GM03348 (cell line): ENCODE results near the gene CTSZ.
"Not testable (repeated sequence)": the region's sequence is repeated elsewhere in the genome, so short reads cannot be mapped to it uniquely, and the experiment has no call there.

Experiments
- DNase-seq: peaks from one replicate; pipeline ENCODE4 v3.0.0; 2012; ENCODE audit warnings: low spot score

The CTSZ gene

DNA sequence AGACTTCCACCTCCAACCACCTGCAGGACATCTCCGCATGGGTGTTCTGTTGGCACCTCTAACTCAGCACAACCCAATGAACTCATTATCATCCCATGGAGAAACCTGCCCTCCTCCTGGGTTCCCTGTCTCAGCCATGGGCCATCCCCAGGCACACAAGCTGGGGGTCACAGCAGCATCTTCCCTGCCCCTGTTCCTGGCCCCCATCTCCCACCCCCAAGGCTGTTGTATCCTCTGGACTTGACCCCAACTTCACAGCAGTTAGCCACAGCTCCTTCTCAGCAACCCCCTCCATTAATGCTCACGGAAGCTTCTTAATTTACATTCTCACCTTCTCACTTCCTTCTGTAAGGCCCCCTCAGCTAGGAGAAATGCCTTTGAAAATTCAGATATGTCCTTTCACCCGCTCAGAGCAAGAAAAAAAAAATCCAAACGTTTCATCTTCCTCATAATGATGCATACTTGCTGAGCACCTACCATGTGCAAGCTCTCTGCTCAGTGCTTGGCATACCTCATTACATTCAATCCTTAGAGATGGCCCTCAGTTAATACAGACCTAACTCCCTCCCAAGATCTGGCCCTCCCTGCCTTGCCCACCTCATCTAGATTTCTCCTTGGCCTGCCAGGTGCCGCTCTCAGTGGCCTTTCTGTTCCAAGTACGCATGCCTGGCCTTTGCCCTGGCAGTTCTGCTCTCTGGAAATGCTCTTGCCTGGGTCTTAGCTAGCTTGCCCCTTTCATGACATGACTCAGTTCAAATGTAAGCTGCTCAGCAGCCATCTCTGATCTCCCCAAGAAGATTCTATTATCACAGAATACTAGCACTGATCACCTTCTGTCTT is 28.5 kb downstream of the CTSZ start:
- no peak for DNase-seq

DNA sequence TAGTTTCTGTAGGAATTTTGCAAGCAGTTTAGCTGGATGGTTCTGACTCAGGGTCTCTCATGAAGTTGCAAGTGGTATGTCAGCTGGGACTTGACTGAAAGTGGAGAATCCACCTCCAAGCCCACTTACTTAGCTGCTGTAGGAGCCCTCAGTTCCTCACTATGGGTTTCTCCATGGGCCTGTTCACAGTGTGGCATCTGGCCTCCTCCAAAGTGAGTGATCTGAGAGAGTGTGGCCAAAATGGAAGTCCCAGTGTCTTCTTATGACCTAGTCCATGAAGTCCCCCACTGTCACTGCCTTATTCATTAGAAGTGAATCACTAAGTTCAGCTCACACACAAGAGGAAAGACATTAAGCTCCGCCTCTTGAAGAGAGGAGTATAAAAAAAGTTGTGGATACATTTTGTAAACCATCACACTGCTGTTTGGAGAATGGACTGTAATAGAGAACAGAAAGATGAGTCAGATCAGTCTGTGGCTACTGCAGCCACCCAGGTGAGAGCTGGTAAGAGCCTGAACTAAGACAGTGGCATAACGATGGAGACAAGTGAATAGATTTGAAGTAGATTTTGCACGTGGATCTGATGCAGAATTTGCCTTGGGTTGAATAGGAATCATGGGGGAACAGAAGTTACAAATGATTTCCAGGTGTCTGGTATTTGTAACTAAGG is 30.9 kb downstream of the CTSZ start:
- DNase-seq = no peak

DNA sequence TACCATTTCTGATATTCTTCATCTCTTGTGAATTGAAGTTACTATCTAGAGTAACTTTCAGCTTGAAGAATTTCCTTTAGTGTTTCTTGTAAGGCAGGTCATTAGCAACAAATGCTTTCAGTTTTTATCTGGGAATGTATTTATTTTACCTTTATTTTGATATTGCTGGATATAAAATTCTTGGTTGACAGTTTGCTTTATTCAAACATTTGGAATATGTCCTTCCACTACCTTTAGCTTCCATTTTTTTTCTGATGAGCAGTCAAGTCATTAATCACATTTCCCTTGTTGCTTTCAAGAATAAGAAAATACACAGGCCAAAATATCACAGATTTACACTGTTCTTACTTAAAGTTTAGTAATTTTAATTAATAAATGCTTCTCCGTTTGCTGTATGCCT is 31.7 kb downstream of the CTSZ start:
- DNase-seq = no peak

DNA sequence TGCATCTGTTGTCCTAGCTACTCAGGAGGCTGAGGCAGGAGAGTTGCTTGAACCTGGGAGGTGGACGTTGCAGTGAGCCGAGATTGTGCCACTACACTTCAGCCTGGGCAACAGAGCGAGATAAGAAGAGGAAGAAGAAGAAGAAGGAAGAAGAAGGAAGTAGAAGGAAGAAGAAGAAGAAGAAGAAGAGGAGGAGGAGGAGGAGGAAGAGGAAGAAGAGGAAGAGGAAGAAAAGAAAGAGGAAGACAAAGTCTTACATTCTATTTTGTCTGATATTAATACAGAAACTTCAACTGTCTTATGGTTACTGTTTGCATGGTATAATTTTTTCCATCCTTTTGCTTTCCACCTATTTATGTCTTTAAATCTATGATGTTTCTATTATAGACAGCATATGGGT is 33.2 kb downstream of the CTSZ start:
- no peak for DNase-seq

DNA sequence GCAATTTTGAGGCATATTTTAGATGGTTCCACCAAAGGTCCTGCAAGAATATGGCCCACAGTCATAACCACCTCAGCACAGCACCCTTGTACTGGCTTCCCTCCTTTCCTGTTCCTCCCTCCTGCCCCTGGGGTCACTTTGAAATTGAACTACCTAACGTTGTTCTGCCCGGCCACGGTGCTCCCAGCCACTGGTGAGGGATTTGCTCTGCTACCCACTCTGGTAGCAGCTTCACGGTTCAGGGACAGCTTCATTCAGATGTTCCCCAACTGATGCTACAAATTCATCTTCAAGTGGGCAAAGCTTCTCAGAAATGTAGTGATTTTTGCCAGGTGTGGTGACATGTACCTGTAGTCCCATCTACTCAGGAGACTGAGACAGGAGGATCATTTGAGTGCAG is 33.9 kb downstream of the CTSZ start:
- DNase-seq = no peak

DNA sequence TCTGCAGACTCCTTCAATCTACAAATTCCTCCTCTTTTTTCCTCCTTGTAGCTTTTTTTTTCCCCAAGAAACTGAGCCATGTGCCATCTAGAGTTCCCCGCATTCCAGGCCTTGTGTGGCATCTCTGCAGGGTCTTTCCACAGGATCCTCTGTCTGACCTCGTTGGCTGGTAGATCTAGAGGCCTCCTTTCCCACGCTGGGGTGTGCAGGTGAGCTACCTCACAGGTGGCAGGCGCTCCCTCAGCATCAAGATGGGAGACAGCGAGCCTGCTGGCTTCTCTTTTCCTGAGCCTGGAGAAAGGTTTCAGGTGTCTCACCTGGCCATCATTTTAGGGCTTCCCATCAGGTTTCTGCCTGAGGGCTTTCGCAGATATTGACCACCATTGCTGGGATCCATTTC is 35.6 kb downstream of the CTSZ start:
- no peak for DNase-seq

DNA sequence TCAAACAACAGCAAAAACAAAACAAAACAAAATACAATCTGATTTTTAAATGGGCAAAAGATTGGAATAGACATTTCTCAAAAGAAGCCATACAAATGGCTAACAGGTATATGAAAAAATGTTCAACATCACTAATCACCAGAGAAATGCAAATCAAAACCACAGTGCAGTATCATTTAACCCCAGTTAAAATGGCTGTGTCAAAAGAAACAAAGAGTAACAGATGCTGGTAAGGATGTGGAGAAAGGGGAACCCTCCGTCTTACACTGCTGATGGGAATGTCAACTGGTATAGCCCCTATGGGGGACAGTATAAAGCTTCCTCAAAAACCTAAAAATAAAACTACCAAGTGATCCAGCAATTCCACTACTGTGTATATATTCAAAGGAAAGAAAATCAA is 36.9 kb downstream of the CTSZ start:
- no peak for DNase-seq

DNA sequence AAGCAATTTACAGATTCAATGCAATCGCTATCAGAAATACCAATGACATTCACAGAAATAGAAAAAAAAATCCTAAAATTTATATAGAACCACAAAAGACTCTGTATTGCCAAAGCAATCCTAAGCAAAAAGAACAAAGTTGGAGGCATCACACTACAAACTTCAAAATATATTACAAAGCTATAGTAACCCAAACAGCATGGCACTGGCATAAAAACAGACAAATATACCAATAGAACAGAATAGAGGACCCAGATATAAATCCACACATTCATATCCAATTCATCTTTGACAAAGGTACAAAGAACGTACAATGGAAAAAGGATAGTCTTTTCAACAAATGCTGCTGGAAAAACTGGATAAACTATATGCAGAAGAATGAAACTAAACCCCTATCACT is 37.6 kb downstream of the CTSZ start:
- no peak for DNase-seq

DNA sequence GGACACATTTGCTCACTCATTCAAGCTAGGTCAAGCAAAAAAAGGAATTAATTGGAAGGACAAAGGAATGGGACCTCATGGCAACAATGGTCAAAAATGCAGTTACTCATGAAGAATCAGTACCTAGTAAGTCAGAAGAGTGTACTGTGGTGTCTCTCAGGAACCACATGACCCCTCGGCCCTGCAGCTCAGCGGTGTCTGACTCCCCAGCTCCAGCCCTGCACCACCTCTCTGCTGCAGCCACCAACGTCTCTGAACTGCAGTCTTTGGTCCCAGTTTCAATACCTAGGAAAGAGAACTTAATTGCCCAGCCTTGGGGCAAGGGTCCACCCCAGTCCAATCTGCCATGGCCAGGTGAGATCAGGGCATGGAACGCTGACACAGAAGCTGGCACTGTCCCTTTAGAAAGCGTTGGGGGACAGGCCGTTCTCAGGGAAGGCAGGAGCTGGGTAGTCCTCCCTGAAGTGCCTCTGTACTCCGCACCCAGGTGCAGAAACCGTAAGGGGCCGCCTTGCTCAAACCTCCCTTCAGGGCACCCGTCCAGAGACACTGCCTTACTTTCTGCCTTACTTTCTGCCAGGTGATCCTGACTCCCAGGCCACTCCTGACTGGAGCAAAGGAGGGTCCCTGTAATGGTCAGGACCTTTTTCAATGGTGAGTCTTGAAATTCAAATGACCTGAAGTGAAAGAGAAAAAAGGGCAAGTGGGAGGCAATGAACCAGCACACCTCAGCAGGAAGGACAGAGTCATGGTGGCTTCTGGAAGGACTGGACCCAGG is 39.2 kb downstream of the CTSZ start:
- DNase-seq = no peak

DNA sequence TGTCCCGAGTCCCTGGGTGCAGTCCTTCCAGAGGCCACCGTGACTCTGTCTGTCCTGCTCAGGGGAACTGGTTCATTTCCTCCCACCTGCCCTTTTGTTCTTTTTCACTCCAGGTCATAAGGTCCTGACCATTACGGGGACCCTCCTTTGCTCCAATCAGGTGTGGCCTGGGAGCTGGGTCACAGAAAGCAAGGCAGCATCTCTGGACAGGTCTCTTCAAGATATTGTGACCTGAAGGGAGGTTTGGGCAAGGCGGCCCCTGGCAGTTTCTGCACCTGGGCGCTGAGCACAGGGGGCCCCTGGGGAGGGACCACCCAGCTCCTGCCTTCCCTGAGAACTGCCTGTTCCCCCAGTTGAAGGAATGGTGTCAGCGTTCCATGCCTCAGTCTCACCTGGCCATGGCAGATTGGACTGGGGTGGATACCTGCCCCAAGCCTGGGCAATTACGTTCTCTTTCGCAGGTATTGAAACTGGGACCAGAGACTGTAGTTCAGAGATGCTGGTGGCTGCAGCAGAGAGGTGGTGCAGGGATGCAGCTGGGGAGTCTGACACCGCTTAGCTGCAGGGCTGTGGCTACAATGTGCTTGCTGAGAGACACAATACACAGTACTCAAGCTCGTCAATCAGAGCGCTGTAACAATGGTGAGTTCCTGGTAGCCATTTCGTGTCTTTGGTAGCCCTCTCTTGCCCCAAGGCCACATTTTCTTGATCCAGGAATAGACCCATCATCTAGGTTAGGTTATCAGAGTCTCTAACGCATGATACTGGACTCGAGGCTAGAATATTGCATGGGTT is 41.6 kb downstream of the CTSZ start:
- no peak for DNase-seq

DNA sequence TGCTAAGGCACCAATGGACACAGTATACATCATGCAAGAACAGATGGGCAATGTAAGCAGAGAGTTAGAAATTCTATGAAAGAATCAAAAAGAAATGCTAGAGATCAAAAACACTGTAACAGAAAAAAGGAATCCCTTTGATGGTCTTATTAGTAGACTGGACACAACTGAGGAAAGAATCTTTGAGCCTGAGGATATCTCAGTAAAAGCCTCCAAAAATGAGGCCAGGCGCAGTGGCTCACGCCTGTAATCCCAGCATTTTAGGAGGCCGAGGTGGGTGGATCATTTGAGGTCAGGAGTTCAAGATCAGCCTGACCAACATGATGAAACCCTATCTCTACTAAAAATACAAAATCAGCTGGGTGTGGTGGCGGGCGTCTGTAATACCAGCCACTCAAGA is 43.1 kb downstream of the CTSZ start:
- DNase-seq = not testable (repeated sequence)

DNA sequence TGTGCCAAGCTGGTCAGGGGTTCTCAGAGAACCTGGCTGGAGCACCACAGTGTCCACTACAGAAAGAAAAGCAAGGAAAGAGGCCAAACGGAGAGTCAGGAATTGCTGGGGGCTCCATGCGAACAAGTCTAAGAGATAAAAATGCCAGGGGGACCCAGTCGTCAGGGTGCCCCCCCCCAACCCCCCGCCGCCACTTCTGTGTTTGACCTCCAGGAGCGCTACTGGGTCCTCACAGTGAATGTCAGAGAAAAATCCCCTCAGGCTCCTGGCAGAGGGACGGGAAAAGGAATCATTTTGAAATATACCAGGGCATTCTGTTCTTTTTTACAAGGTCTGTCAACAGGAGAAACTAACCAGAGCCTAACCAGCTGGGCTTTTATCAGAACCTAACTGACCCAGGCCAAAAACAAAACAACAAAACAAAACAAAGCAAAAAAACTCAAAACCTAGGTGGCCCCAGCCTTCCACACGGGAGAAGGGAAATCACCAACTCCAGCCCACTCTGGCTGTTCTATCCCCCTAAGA is 43.9 kb downstream of the CTSZ start:
- DNase-seq = no peak

DNA sequence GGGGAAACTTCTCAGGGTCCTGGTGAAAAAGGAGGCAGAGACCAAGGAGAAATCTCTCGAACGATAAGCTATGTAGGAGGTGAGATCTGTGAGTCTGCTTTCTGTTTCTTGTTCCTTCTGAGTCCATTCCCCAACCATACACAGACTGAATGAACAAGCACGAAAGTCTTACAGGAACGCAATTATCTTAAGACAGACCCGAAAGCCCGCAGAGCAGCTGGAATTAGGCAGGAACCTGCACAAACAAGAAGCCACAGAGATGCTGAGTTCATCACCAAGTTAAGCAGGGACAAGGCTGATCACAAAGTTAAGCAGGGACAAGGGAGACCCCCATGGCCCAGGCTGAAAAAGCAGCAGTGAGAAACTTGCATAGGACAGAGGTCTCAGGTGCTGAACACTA is 47.4 kb downstream of the CTSZ start:
- DNase-seq = no peak

DNA sequence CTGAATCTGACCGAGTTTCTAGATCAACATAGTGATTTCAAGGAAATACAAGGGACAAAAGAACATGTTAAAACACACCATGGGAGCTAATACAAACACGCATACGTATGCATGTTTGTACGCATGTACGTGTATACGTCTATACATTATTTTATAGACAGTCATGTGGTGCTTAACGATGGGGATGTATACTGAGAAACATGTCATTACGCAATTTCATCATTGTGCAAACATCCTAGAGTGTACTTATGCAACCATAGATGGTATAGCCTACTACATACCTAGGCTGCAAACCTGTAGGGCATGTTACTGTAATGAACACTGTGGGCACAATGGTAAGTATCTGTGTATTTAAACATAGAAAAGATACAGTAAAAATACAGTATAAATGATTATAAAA is 51.0 kb downstream of the CTSZ start:
- DNase-seq = no peak

DNA sequence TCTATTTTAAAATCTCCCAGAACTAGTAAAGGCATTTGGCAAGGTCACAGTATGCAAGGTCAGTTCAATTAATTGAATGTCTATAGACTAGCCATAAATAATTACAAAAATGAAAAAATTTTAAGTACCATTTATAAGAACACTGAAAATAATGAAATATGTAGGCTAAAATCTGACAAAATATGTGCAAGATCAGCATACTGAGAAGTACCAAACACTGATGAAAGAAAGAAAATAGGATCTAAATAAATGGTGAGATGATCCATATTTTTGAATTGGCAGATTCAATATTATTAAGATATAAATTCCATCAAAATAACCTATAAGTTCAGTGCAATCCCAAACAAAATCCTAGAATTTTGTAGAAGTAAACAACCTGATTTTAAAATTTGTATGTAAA is 54.0 kb downstream of the CTSZ start:
- DNase-seq = no peak

DNA sequence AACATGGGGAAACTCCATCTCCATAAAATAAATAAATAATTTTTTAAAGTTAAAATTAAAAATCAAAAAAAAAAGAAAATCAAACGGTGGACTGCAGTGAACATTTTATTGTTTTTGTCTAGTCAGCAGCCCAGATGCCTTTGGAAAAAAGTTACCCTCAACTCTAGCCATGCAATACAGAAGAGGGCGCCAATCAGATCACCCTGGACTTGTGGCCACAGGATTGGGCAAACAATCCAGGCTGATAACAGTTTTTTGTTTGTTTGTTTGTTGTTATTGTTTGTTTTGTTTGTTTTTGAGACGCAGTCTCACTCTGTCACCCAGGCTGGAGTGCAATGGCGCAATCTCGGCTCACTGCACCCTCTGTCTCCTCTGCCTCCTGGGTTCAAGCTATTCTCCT is 56.5 kb downstream of the CTSZ start:
- no peak for DNase-seq

DNA sequence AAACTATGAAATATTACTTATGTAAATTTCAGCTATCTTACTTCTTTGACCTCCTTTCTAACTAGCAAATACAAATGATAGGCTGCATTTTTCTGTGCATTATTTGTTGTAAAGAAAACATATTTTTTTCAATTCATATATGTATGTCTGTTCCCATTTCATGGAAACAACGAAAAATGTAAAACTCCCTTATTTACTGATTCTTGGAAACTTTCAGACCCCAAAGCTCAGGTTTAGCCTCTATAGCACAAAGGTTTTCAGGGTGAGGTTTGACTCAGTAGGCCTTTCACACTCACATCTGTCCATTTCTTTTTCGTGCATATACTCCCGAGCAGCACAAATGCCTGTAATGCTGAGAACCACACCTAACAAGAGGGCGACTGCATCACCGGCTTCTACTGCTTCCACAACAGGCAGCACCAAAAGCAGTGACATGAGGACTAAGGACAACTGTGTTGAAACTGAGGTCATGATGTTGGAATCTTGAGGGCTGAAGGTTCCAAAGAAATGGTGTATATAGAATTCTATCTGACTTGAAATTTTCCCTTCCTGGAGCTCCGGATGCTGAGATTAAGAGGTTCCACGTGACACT is 59.2 kb downstream of the CTSZ start:
- DNase-seq = not testable (repeated sequence)

DNA sequence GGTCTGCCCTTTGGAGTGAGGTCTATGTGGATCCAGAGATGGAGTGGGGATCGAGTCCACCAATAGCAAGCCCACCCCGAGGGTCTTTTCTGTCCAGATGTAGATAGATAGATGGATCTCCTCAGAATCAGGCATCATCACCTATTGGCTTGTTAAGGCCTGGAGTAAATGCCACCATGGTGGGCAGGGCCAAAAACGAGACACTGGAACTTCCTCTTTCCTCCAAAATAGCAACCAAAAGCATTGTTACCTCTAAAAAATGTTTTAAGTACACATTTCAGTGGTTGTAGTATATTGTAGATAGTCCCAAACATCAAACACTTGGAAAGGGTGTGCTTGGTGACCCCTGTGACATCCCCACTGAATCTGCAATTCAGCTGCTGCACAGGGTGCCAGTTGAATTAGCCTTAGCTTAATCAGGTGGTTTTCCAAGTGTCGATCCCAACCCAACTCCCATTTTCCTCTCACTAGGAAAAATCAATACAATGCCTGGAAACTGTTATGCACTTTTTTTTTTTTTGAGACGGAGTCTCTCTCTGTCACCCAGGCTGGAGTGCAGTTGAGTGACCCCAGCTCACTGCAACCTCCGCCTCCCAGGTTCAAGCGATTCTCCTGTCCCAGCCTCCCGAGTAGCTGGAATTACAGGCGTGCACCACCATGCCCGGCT is 61.0 kb downstream of the CTSZ start:
- no peak for DNase-seq
